Stomach (tissue), 4 donors: ENCODE results near the gene BCL2L15.

ENCODE experiments used
- CTCF ChIP-seq, 7 experiments: fragments of 450-650 bp in 4 of 7; fragments of 200-600 bp in 3 of 7; sonication (generic) in 3 of 7; IDR thresholded peaks; one replicate each; pipeline ENCODE4 v1.5.1; 2016 to 2019; ENCODE audit warnings: antibody characterized with exemption in 7 of 7, control low read depth in 2 of 7, mild to moderate bottlenecking in 1 of 7
- POLR2A ChIP-seq, 4 donors: fragments of 450-650 bp; IDR thresholded peaks; one replicate each; pipeline ENCODE4 v1.6.1; 2016; ENCODE audit warnings: antibody characterized with exemption in 4 of 4, control low read depth in 2 of 4, mild to moderate bottlenecking in 1 of 4, moderate library complexity in 1 of 4
- POLR2AphosphoS5 ChIP-seq, 3 donors: sonication (generic); formaldehyde crosslinking; IDR thresholded peaks; one replicate each; pipeline ENCODE4 v1.6.1; 2016; ENCODE audit warnings: antibody characterized with exemption in 3 of 3

GRCh38 chr1:113879739-113880038 lies 7.7 kb downstream of the BCL2L15 start:
- TF ChIP-seq CTCF (IDR thresholded peaks at IDR 0.05) (no peak), POLR2A (IDR thresholded peaks at IDR 0.05) (no peak), POLR2AphosphoS5 (IDR thresholded peaks at IDR 0.05) (no peak)
